Right renal cortex interstitium (tissue), 3 donors: ENCODE data around the gene RNF187. TPM values are rescaled to one million over a fixed set of nuclear protein-coding genes. Genes with fewer than 3 reads are reported as not detected.

Experiments used
- DNase-seq, 3 donors: peaks; one replicate each; pipeline ENCODE4 v3.0.0-alpha.2; 2013; ENCODE audit warnings: low read depth in 3 of 3, low spot score in 2 of 3
- polyA plus RNA-seq, 3 donors: library from polyadenylated mRNA; unstranded; fragments of 120-200 nt; gene quantifications; one replicate each; pipeline ENCODE4 v1.2.1, GENCODE V29; 2013; ENCODE audit not compliant: insufficient read length in 3 of 3

The RNF187 gene
- polyA plus RNA-seq, 3 donors: 72.0 to 84.1 (median 78.6) TPM

DNA sequence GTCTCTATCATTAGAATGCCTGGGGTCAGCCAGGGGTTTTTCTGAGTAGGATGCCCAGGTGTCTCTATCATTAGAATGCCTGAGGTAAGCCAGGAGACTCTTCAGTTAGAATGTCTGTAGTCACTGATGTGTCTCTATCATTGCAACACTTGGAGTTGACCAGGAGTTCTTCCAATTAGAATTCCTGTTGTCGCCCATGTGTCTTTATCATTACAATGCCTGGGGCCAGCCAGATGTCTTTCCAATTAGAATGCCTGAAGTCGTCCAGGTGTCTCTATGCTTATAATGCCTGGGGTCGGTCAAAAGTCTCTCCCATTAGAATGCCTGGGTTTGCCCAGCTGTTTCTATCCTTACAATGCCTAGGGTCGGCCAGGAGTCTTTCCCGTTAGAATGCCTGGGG is 55.8 kb downstream of the RNF187 start:
- DNase-seq: no peak

DNA sequence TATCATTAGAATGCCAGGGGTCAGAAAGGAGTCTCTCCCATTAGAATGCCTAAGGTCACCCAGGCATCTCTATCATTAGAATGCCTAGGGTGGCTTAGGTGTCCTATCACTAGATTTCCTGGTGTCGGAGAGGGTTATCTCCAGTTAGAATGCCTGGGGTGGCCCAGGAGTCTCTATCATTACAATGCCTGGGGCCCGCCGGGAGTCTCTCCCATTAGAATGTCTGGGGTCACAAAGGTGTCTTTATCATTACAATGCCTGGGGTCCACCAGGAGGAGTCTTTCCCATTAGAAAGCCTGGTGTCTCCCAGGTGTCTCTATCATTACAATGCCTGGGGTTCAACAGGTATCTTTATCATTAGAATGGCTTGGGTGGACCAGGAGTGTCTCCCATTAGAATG is 56.2 kb downstream of the RNF187 start:
- no peak for DNase-seq

DNA sequence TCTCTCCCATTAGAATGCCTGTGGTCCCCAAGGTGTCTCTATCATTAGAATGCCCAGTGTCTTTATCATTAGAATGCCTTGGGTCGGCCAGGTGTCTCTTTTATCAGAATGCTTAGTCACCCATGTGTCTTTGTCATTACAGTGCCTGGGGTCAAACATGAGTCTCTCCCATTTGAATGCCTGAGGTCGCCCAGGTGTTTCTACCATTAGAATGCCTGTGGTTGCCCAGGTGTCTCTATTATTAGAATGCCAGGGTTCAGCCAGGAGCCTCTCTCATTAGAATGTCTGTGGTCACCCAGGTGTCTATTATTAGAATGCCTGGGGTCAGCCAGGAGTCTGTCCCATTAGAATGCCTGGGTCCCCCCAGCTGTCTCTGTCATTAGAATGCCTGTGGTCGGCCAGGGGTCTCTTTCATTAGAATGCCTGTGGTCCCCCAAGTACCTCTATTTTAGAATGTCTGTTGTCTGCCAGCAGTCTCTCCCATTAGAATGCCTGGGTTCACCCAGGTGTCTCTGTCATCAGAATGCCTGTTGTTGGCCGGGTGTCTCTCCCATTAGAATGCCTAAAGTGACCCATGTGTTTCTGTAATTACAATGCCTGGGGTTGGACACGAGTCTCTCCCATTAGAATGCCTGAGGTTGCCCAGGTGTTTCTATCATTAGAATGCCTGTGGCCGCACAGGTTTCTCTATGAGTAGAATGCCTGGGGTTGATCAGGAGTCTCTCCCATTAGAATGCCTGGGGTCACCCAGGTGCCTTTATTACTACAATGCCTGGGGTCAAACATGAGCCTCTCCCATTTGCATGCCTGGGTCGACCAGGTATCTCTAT is 57.1 kb downstream of the RNF187 start:
- no peak for DNase-seq

DNA sequence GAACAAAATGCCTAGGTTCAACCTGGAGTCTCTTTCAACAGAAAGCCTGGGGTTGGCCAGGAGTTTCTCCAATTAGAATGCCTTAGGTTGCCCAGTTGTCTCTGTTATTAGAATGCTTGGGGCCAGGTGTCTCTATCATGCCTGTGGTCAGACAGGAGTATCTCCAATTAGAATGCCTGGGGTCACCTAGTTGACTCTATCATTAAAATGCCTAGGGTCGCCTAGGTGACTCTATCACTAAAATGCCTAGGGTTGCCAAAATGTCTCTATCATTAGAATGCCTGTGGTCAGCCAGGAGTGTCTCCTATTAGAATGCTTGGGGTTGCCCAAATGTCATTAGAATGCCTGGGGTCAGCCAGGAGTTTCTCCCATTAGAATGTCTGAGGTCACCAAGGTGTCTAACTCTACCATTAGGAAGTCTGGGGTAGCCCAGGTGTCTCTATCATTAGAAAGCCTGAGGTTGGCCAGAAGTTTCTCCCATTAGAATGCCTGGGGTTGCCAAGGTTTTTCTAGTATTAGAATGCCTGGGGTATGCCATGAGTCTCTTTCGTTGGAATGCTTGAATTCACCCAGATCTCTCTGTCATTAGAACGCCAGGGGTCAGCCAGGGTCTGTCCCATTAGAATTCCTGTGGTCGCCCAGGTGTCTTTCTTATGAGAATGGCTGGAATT is 57.9 kb downstream of the RNF187 start:
- DNase-seq: no peak

Other genes starting within 250 kb of the RNF187 start
- 10 to 100 TPM; 11.4 to 13.5 (median 13.1) TPM for gene TRIM11, start 80.5 kb upstream of the RNF187 start, polyA plus RNA-seq
- 1 to 10 TPM; 5.0 to 6.6 (median 5.9) TPM for gene TRIM17, start 70.5 kb upstream of the RNF187 start, polyA plus RNA-seq
- 10 to 100 TPM; 16.7 to 18.4 (median 17.0) TPM for gene RHOU, start 248.1 kb downstream of the RNF187 start, polyA plus RNA-seq